Mesothelial cell of epicardium (in vitro differentiated cells): ENCODE data around the gene FTCDNL1. TPM values are rescaled to one million over a fixed set of nuclear protein-coding genes. Genes with fewer than 3 reads are reported as not detected.

ENCODE experiments used
- DNase-seq, 2 experiments: peaks; one replicate each; pipeline ENCODE4 v3.0.0; 2021; ENCODE audit warnings: low spot score in 2 of 2; ENCODE audit not compliant: unreplicated experiment in 2 of 2
- H3K27ac Mint-ChIP-seq: 2 replicates; pipeline ENCODE4 v1.8.0; 2021; ENCODE audit warnings: mixed read lengths
- H3K27me3 Mint-ChIP-seq: 2 replicates; pipeline ENCODE4 v1.8.0; 2021; ENCODE audit warnings: low read depth, mixed read lengths
- H3K36me3 Mint-ChIP-seq: 2 replicates; pipeline ENCODE4 v1.8.0; 2021; ENCODE audit warnings: mixed read lengths
- H3K4me1 Mint-ChIP-seq: 2 replicates; pipeline ENCODE4 v1.8.0; 2021; ENCODE audit warnings: mixed read lengths
- H3K4me3 Mint-ChIP-seq: 2 replicates; pipeline ENCODE4 v1.8.0; 2021; ENCODE audit warnings: mild to moderate bottlenecking, moderate library complexity, mixed read lengths
- H3K9me3 Mint-ChIP-seq: 2 replicates; pipeline ENCODE4 v1.8.0; 2021; ENCODE audit warnings: mixed read lengths
- total RNA-seq: library from RNA; stranded (reverse); gene quantifications from 3 replicates; pipeline ENCODE4 v1.2.1, GENCODE V29; 2021
- TF ChIP-seq, protein P1 (sequence below): fragments of 200-600 bp; sonication (generic); IDR thresholded peaks from one replicate; pipeline ENCODE4 v1.5.0; 2021; ENCODE audit warnings: antibody characterized with exemption; ENCODE audit not compliant: unreplicated experiment

FTCDNL1 gene
- total RNA-seq, 1 donor from 2014 or later: 2.1 TPM

DNA sequence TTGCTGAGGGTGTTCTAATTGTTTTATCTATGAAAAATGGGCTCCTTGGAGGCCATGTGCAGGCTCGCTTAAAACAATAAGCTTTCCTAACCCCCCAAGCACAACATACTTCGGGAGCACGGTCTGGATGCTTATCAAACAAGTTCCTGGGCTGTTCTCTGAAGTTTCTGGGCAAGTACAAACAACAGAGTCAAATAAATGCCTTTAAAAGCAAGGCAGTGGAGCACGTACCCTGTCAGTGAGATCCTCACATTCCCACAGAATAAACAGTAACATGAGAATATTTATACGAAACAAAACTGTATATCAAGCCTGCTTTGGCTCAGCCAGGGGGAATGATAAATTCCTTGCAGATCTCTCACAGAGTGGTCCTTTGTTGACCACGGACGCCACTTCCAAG lies 44.8 kb downstream of the FTCDNL1 start:
- no peaks in the 10 kb centered on the region for H3K36me3 Mint-ChIP-seq
- no peak overlapping the region for H3K4me3 Mint-ChIP-seq
- no peak for DNase-seq
- H3K4me1 Mint-ChIP-seq: peaks cover 18% of the 10 kb centered on the region
- H3K27ac Mint-ChIP-seq: peak overlapping the region; percentile 55
- no peaks in the 10 kb centered on the region for H3K27me3 Mint-ChIP-seq
- no peaks in the 10 kb centered on the region for H3K9me3 Mint-ChIP-seq
- TF ChIP-seq, protein P1, sequence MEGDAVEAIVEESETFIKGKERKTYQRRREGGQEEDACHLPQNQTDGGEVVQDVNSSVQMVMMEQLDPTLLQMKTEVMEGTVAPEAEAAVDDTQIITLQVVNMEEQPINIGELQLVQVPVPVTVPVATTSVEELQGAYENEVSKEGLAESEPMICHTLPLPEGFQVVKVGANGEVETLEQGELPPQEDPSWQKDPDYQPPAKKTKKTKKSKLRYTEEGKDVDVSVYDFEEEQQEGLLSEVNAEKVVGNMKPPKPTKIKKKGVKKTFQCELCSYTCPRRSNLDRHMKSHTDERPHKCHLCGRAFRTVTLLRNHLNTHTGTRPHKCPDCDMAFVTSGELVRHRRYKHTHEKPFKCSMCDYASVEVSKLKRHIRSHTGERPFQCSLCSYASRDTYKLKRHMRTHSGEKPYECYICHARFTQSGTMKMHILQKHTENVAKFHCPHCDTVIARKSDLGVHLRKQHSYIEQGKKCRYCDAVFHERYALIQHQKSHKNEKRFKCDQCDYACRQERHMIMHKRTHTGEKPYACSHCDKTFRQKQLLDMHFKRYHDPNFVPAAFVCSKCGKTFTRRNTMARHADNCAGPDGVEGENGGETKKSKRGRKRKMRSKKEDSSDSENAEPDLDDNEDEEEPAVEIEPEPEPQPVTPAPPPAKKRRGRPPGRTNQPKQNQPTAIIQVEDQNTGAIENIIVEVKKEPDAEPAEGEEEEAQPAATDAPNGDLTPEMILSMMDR: no peak

DNA sequence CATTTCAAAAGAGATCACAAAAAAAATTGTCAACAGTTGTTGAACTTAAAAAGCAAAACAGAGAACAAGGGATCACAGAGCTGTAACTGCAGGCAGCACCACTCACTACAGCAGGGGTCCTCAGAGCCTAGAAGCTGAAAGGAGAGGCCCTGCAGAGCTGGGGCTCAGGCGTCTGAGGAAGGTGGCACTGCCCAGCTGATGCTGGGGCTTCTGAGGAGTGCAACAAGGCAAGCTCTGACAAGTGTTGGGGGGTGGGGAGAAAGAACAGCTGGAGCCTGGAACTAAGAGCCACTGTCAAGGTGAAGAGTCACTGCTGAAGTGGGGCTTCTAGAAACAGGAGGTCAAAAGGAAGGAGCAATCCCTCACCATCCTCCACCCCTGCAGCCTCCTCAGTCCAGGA lies 46.2 kb downstream of the FTCDNL1 start:
- DNase-seq: no peak
- Mint-ChIP-seq H3K27me3 (no peaks in the 10 kb centered on the region), H3K9me3 (no peaks in the 10 kb centered on the region), H3K4me1 (peaks cover 18% of the 10 kb centered on the region), H3K27ac (no peak overlapping the region), H3K4me3 (no peak overlapping the region), H3K36me3 (no peaks in the 10 kb centered on the region)
- TF ChIP-seq, protein P1: no peak

DNA sequence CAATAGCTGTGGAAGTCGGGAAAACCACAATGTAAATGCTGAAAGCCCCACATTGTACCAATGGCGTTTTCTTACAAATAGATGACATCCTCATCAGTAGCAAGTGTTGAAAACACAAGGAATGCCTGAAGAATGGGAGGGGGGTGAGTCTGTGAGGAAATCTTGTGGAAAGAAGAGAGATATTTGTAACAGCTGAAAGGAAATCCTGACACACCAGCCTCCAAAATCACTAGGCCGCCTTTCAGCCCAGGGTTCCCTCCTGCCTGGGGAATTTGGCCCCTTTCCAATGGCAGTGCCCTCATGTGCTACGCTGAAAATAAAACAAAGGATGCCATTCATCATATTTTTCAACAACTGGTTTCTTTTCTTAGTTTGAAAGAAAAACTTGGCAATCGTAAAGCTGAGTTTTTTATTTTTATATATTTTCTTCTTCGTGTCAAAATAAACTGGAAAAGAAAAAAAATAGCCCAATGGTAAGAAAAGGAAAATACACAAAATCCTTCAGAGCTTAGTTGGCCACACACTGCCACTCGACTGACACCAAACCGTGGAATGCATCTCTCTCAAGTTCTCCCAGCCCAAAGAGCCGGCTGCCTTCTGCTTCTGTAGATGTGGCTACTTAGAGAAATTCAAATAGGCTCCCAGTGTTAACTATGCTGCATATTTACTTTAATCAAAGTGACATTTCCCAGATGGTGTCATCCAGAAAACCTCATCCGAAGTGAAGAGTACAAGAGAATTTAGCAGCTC lies 52.0 kb downstream of the FTCDNL1 start:
- DNase-seq: no peak
- no peaks in the 10 kb centered on the region for H3K9me3 Mint-ChIP-seq
- no peaks in the 10 kb centered on the region for H3K27me3 Mint-ChIP-seq
- TF ChIP-seq, protein P1: no peak
- peaks cover 12% of the 10 kb centered on the region for H3K4me1 Mint-ChIP-seq
- no peak overlapping the region for H3K4me3 Mint-ChIP-seq
- no peak overlapping the region for H3K27ac Mint-ChIP-seq
- no peaks in the 10 kb centered on the region for H3K36me3 Mint-ChIP-seq

DNA sequence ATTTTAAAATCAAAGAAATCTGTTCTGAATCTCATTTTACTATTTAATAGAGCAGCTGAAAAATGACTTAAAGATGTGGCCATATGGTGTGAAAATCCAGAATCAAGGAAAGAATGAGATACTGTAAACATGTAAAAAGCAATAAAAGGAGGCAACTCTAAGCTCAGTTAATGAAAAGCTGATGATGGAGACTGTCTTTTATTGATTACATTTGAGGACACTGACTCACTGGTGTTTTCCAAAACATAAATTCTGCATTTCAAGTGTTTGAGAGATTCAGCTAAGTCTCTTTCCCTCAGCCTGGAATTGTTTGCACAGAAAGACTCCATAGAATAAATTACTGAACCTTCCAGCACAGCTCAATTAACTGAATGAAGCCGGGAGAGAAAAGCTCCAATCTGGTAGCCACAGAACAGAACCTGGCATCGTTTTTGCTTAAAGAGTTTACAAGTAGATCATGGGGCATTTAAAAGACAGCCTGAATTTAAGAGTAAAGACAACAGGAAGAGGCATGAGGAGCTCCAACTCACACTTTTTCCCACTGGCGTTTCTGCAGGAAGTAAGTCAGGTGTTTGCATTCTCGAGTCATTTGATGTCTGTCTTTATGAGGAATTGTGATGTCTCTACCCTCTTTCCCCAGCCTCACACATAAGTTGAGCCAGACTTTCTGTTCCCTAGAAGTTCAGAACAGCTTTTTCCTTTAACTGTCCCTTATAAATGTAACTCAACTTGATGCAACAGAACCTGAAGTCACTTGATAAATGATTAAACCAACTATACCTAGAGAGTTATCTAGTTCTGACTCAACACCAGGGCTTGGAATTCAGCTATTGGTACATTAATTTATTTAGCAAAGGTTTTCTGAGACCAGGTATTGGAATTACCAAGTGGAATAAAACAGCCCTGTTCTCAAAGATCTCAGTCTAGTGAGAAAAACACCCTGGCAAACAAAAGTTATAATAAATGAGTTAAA lies 53.3 kb downstream of the FTCDNL1 start:
- no peak overlapping the region for H3K4me3 Mint-ChIP-seq
- TF ChIP-seq, protein P1: no peak
- peaks cover 12% of the 10 kb centered on the region for H3K4me1 Mint-ChIP-seq
- H3K9me3 Mint-ChIP-seq: no peaks in the 10 kb centered on the region
- H3K36me3 Mint-ChIP-seq: no peaks in the 10 kb centered on the region
- DNase-seq: no peak
- H3K27me3 Mint-ChIP-seq: peaks cover 4% of the 10 kb centered on the region
- no peak overlapping the region for H3K27ac Mint-ChIP-seq

DNA sequence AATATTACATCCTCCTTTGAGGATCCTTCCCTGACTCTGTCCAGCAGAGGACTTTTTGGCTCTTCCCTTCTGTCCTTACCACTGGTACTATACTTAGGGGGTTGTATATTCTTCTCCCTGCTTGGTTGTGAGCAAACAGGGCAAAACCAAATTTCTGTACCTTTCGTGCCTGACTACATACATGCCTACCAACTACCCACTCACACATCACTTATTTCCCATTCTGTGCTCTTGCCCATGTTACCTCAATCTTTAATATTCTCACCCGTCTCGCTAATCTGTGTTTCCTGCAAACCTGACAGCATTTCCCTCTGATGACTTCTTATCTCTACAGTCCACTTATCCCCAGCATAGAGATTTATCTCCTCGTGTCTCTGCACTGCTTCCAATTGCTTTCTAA lies 58.6 kb downstream of the FTCDNL1 start:
- DNase-seq: no peak
- Mint-ChIP-seq H3K4me1 (no peaks in the 10 kb centered on the region), H3K27ac (no peak overlapping the region), H3K27me3 (peaks cover 13% of the 10 kb centered on the region), H3K9me3 (no peaks in the 10 kb centered on the region), H3K36me3 (no peaks in the 10 kb centered on the region), H3K4me3 (no peak overlapping the region)
- TF ChIP-seq, protein P1: no peak
